Neural cell (in vitro differentiated cells): ENCODE data around the gene GSG1L. TPM values are rescaled to one million over a fixed set of nuclear protein-coding genes. Genes with fewer than 3 reads are reported as not detected.

Source experiments
- H2AFZ ChIP-seq: fragments of 200-600, 300-800 bp; sonication (generic), shearing (Covaris generic); 2 replicates; pipeline ENCODE4 v1.6.0; 2014; ENCODE audit warnings: low read depth, mild to moderate bottlenecking, antibody characterized with exemption, low read length, moderate library complexity
- H3F3A ChIP-seq: fragments of 200-600 bp; shearing (Covaris generic); 2 replicates; pipeline ENCODE4 v1.6.1; 2016; ENCODE audit warnings: mild to moderate bottlenecking, moderate library complexity, mixed read lengths, antibody characterized with exemption, low read length; ENCODE audit not compliant: insufficient read depth, poor library complexity, severe bottlenecking
- H3K27ac ChIP-seq: fragments of 200-600, 300-800 bp; sonication (generic), shearing (Covaris generic); 2 replicates; pipeline ENCODE4 v1.5.1; 2014; ENCODE audit warnings: mild to moderate bottlenecking, low read length, moderate library complexity
- H3K27me3 ChIP-seq: fragments of 300-800, 200-600 bp; sonication (generic), shearing (Covaris generic); 2 replicates; pipeline ENCODE4 v1.6.0; 2014; ENCODE audit warnings: mild to moderate bottlenecking, low read depth, low read length, moderate library complexity; ENCODE audit not compliant: insufficient read depth
- H3K36me3 ChIP-seq: fragments of 300-800, 200-600 bp; sonication (generic), shearing (Covaris generic); 2 replicates; pipeline ENCODE4 v1.5.1; 2014; ENCODE audit warnings: mild to moderate bottlenecking, antibody characterized with exemption, low read length, moderate library complexity; ENCODE audit not compliant: insufficient read depth
- H3K4me2 ChIP-seq: fragments of 300-800, 200-600 bp; sonication (generic), shearing (Covaris generic); 2 replicates; pipeline ENCODE4 v1.6.0; 2014; ENCODE audit warnings: mild to moderate bottlenecking, low read length
- H3K4me3 ChIP-seq: fragments of 300-800, 200-600 bp; sonication (generic), shearing (Covaris generic); 2 replicates; pipeline ENCODE4 v1.5.1; 2014; ENCODE audit warnings: mild to moderate bottlenecking, low read length, moderate library complexity
- H3K79me2 ChIP-seq: fragments of 200-600 bp; shearing (Covaris generic); replicated peaks from 2 replicates; pipeline ENCODE4 v1.6.0; 2014; ENCODE audit warnings: mild to moderate bottlenecking, low read length, moderate library complexity; ENCODE audit not compliant: insufficient read depth
- H3K9ac ChIP-seq: fragments of 300-800, 200-600 bp; sonication (generic), shearing (Covaris generic); 2 replicates; pipeline ENCODE4 v1.6.1; 2016; ENCODE audit warnings: mild to moderate bottlenecking, low read length, mixed read lengths
- H3K9me2 ChIP-seq: fragments of 200-600 bp; shearing (Covaris generic); 2 replicates; pipeline ENCODE4 v1.6.1; 2016; ENCODE audit warnings: mild to moderate bottlenecking, low read length, mixed read lengths; ENCODE audit not compliant: insufficient read depth
- H3K9me3 ChIP-seq: fragments of 200-600, 300-800 bp; sonication (generic), shearing (Covaris generic); 2 replicates; pipeline ENCODE4 v1.6.1; 2016; ENCODE audit warnings: mild to moderate bottlenecking, mixed run types, low read length, moderate library complexity, mixed read lengths
- H4K20me1 ChIP-seq: fragments of 200-600 bp; shearing (Covaris generic); 2 replicates; pipeline ENCODE4 v1.6.1; 2016; ENCODE audit warnings: mild to moderate bottlenecking, mixed run types; ENCODE audit not compliant: insufficient read depth
- CTCF ChIP-seq: fragments of 450-650 bp; IDR thresholded peaks from 2 replicates; pipeline ENCODE4 v1.5.1; 2014; ENCODE audit warnings: antibody characterized with exemption, mild to moderate bottlenecking, moderate library complexity; ENCODE audit not compliant: poor library complexity, severe bottlenecking
- EP300 ChIP-seq: fragments of 450-650 bp; conservative IDR thresholded peaks from 2 replicates; pipeline ENCODE4 v1.6.1; 2014; ENCODE audit warnings: antibody characterized with exemption, mild to moderate bottlenecking, moderate library complexity; ENCODE audit not compliant: poor library complexity, severe bottlenecking
- EZH2 ChIP-seq: fragments of 200-600, 300-800 bp; shearing (Covaris generic), sonication (generic); IDR thresholded peaks from 2 replicates; pipeline ENCODE4 v1.6.1; 2014; ENCODE audit warnings: antibody characterized with exemption, low read length, borderline replicate concordance, mild to moderate bottlenecking; ENCODE audit not compliant: insufficient read depth, poor library complexity, severe bottlenecking
- MXI1 ChIP-seq: fragments of 450-650 bp; conservative IDR thresholded peaks from 2 replicates; pipeline ENCODE4 v1.6.1; 2014; ENCODE audit warnings: antibody characterized with exemption, mild to moderate bottlenecking; ENCODE audit not compliant: poor library complexity, severe bottlenecking
- POLR2AphosphoS5 ChIP-seq: IDR thresholded peaks from 2 replicates; pipeline ENCODE4 v1.6.1; 2012
- RAD21 ChIP-seq: fragments of 450-650 bp; conservative IDR thresholded peaks from 2 replicates; pipeline ENCODE4 v1.6.1; 2014; ENCODE audit warnings: antibody characterized with exemption, mild to moderate bottlenecking, moderate library complexity
- SMC3 ChIP-seq: fragments of 450-650 bp; conservative IDR thresholded peaks from 2 replicates; pipeline ENCODE4 v1.6.1; 2014; ENCODE audit warnings: antibody characterized with exemption, mild to moderate bottlenecking, moderate library complexity; ENCODE audit not compliant: poor library complexity
- TAF1 ChIP-seq: IDR thresholded peaks from 2 replicates; pipeline ENCODE4 v1.6.1; 2012; ENCODE audit warnings: low read depth
- polyA plus RNA-seq: library from polyadenylated mRNA; depleted of rRNA; stranded (reverse); fragments of >200 nt; gene quantifications from 2 replicates; pipeline ENCODE4 v1.2.3, GENCODE V29; 2014
- TF ChIP-seq, protein P1 (sequence below): IDR thresholded peaks from 2 replicates; pipeline ENCODE4 v1.6.1; 2012; ENCODE audit warnings: borderline replicate concordance

GSG1L gene
- polyA plus RNA-seq, 1 donor from 2014 or later = 0.85 TPM

- peaks cover 7% of the 10 kb centered on the region for H3K27me3 ChIP-seq
- TF ChIP-seq EZH2 = no peak
- TF ChIP-seq, protein P1, sequence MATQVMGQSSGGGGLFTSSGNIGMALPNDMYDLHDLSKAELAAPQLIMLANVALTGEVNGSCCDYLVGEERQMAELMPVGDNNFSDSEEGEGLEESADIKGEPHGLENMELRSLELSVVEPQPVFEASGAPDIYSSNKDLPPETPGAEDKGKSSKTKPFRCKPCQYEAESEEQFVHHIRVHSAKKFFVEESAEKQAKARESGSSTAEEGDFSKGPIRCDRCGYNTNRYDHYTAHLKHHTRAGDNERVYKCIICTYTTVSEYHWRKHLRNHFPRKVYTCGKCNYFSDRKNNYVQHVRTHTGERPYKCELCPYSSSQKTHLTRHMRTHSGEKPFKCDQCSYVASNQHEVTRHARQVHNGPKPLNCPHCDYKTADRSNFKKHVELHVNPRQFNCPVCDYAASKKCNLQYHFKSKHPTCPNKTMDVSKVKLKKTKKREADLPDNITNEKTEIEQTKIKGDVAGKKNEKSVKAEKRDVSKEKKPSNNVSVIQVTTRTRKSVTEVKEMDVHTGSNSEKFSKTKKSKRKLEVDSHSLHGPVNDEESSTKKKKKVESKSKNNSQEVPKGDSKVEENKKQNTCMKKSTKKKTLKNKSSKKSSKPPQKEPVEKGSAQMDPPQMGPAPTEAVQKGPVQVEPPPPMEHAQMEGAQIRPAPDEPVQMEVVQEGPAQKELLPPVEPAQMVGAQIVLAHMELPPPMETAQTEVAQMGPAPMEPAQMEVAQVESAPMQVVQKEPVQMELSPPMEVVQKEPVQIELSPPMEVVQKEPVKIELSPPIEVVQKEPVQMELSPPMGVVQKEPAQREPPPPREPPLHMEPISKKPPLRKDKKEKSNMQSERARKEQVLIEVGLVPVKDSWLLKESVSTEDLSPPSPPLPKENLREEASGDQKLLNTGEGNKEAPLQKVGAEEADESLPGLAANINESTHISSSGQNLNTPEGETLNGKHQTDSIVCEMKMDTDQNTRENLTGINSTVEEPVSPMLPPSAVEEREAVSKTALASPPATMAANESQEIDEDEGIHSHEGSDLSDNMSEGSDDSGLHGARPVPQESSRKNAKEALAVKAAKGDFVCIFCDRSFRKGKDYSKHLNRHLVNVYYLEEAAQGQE = no peak
- no peak for TF ChIP-seq SMC3
- TF ChIP-seq MXI1 = no peak
- TF ChIP-seq TAF1 = no peak
- no peak for TF ChIP-seq RAD21
- TF ChIP-seq CTCF = no peak
- no peak for TF ChIP-seq POLR2AphosphoS5
- no peak for TF ChIP-seq EP300
- H3K36me3 ChIP-seq = no peaks in the 10 kb centered on the region
Observed at GRCh38 chr16:27921134-27921533, 142.4 kb downstream of the GSG1L start.

DNA sequence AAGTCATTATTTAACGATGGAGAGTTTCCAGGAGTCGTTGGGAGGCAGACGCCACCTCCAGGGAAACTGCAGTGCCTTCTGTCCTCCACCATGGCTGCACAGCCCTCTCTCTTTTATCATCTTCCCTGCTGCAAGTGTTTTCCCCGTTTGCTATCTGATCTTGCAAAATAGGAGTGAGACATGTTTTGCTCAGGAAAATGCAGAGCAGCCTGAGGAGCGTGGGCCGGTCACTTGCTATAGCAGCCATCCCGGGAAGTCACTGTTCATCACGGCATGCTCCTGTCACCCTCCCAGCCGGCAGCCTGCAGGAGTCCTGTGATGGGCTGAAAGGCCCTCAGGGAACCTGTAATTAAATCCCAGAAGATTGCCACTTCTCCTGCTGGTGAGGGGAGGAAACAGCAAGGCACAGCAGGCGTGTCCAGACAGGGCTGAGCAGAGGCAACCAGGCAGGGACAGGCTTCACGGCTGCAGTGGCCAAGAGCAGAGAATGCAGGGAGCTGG lies 143.1 kb downstream of the GSG1L start:
- no peaks in the 10 kb centered on the region for H4K20me1 ChIP-seq
- no peak overlapping the region for H2AFZ ChIP-seq
- no peak overlapping the region for H3K9ac ChIP-seq
- peaks cover 7% of the 10 kb centered on the region for H3K27me3 ChIP-seq
- peak overlapping the region; percentile 48 for H3K4me3 ChIP-seq
- no peaks in the 10 kb centered on the region for H3K79me2 ChIP-seq
- H3K36me3 ChIP-seq = no peaks in the 10 kb centered on the region
- H3K9me2 ChIP-seq = no peaks in the 10 kb centered on the region
- no peaks in the 10 kb centered on the region for H3F3A ChIP-seq
- H3K9me3 ChIP-seq = no peaks in the 10 kb centered on the region
- no peak overlapping the region for H3K27ac ChIP-seq
- TF ChIP-seq CTCF (peak; percentile 64), EP300 (peak; percentile 46), SMC3 (peak; percentile 25), EZH2 (no peak), RAD21 (no peak), MXI1 (peak; percentile 22), POLR2AphosphoS5 (peak; percentile 72), TAF1 (no peak)
- TF ChIP-seq, protein P1 = peak; percentile 62
- H3K4me2 ChIP-seq = peak overlapping the region; percentile 33

More at GRCh38 chr16:27921134-27921533, 142.4 kb downstream of the GSG1L start:
- Histone ChIP-seq H3K9ac (no peak overlapping the region), H3K79me2 (no peaks in the 10 kb centered on the region), H4K20me1 (no peaks in the 10 kb centered on the region), H3K9me3 (no peaks in the 10 kb centered on the region), H3K9me2 (no peaks in the 10 kb centered on the region), H3K27ac (no peak overlapping the region), H3K4me3 (no peak overlapping the region), H2AFZ (no peak overlapping the region), H3K4me2 (no peak overlapping the region), H3F3A (no peaks in the 10 kb centered on the region)
